ENCODE results near the gene GPRC5C.
"Not testable (repeated sequence)": the region's sequence is repeated elsewhere in the genome, so short reads cannot be mapped to it uniquely, and the experiment has no call there.

GPRC5C gene

DNA sequence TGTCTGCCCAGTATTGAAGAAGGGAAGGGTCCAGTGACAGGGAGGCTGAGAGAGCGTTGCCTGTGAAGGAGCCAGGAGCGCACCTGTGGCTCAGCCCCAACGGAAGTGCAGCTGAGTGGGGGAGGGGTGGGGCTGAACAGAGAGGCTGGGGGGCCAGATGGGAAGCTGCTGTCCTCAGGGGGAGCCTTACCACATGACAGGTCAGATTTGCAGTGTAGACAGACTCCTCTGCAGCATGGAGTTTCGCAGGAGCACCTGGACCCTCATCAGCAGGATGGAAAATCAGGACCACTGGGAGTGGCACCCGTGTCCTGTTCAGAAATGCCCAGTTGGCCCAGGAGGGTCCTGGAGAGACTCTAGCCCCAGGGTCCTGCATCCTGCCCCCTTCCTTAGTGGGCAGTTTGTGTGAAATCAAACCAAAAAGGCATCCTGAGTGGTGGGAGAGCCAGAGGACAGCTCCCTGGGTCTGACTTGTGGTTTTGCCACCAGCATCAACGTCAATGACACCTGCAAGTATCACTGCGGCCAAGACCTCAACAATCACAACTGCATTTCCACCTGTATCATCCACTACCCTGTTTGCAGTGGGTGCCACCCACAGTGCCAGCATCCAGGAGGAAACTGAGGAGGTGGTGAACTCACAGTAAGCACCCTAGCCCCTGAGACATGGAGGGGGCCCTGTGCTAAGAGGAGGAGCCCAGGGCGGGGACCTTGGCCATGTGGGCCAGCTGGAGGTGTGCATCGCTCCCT lies 42.3 kb downstream of the GPRC5C start:
- DNase-seq (ENCODE audit: low spot score): no peak

DNA sequence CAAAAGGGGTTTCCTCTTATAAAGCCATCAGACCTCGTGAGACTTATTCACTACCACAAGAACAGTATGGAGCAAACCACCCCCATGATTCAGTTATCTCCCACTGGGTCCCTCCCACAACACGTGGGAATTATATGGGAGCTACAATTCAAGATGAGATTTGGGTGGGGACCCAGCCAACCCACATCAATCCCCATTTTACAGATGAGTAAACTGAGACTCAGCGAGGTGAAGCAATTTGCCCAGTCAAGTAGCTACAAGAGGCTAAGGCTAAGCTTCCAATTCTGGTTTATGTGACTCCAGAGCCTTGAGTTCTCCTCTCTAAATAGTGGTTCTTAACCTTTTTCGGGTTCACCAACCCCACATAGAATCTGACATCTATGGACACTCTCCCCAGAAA lies 43.3 kb downstream of the GPRC5C start:
- DNase-seq (ENCODE audit: low spot score): no peak

DNA sequence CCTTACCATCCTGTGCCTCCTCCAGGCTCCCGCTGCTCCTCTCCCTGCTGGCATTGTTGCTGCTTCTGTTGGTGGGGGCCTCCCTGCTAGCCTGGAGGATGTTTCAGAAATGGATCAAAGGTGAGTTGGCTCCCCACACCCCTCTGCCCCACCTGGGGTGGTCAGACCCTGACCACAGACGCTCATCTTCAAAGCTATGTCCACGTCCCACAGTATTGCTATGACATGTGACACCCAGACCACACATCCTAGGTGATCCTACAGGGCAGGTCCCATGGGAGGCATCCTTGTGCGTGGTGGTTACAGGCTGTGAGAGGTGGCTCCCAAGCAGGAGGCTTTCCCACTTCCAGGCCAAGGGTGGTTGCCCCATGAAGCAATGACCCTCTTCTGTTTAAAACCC lies 45.5 kb downstream of the GPRC5C start:
- DNase-seq (ENCODE audit: low spot score): no peak

DNA sequence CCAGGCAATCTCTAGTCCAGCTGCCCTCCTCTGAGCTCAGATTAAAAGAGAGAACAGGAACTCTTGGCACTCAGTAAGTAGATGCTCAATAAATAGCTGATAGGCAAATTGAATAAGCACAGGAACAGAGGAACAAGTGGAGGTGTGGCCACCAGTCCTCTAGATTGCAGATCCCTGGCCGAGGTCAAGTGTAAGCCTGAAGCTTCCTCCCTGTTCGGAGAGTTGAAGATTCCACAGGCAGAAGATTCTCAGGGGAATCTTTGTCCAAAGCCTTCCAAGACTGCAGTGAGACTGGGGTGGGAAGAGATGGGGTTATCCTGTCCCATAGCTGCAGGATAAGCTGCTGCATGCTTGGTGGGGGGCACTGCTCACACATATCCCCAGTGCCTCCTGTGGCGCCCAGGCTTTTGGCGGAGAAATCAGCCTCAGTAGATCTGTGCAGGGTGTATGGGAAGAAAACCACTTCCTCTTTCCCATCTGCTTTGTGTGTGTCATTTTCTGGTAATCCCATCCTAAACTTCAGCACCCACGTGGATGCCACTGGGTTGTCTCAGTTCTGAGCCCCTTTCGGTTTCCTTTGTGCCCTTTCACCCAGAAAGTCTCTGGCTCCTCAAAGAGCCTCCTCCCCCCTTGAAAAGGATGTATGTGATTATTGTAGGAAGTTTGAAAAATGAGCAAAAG lies 46.7 kb downstream of the GPRC5C start:
- DNase-seq (ENCODE audit: low spot score): no peak

DNA sequence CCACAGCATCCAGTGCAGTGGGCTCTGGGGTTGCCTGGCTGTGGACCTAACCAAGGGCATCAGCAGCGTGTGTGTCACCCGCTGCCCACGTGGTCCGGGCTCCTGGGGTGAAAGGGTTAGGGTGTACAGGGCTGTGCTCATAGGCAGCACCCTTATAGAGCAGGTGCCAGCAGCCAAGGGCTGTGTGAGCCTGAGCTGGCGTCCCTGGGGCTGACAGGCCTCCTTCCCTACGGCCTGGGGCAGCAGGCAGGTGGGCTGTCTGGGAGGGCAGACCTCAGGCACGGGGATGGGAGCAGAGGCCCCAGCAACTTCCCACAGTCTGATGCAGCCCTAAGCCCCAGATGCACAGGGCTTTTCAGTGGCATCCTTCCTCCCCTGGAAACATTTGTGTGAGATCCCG lies 48.4 kb downstream of the GPRC5C start:
- no peak for DNase-seq (ENCODE audit: low spot score)

DNA sequence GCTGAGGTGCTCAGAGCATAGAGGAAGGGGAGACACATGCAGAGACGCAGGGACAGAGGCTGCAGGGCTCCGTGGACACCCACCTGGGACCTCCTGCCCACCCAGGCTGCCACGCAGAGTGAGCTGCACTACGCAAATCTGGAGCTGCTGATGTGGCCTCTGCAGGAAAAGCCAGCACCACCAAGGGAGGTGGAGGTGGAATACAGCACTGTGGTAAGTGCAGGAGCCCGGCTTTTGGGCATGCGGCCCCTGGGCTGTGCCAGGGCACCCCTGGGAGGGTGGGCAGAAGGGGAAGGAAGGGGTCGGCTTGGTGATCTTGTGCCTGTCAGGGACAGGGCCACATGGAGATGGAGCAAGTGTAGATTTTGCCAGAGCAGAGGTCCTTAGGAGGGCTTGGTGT lies 49.7 kb downstream of the GPRC5C start:
- no peak for DNase-seq (ENCODE audit: low spot score)

DNA sequence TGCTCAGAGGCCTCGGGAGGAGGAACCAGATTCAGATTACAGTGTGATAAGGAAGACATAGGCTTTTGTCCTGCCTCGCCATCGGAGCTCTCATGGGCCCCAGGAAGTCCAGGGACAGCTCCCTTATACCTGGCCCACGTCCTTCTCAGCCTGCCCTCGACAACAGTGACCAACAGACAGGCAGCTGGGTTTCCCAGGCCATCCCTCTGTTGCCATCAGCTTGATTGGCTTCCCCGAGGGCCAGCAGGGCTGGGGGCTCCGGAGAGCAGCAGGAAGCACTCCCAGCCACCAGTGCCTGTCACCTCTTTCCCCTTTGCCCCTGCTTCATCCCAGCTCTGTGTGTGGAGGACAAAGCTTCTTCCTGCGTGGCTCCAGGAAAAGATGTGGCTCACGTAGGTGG lies 52.2 kb downstream of the GPRC5C start:
- no peak for DNase-seq (ENCODE audit: low spot score)

DNA sequence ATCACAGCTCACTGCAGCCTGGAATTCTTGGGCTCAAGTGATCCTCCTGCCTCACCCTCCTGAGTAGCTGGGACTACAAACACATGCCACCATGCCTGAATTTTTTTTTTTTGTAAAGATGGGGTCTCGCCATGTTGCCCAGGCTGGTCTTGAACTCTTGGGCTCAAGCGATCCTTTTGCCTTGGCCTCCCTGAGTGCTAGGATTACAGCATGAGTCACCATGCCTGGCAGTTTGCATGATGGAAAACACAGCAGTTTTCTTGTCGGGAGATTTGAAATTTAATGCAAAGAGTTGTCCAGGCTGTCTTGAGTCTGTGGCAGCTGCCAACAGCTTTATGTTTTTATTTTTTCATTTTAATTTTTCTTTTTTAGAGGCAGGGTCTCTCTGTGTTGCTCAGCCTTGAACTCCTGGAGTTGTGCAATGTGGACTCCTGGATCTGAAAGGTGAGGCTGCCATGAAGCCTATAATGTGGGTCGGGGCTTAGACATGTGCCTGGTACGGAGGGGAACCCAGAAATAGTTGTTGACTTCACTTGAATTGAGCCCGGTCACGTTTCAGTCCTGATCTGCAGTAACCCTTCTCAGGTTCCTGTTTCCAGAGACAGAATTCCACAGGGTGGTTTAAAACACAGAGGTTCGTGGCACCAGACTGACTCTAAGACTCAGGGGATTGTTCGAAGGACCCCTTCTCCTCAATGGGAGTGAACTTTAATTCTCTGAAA lies 53.3 kb downstream of the GPRC5C start:
- DNase-seq (ENCODE audit: low spot score): no peak

DNA sequence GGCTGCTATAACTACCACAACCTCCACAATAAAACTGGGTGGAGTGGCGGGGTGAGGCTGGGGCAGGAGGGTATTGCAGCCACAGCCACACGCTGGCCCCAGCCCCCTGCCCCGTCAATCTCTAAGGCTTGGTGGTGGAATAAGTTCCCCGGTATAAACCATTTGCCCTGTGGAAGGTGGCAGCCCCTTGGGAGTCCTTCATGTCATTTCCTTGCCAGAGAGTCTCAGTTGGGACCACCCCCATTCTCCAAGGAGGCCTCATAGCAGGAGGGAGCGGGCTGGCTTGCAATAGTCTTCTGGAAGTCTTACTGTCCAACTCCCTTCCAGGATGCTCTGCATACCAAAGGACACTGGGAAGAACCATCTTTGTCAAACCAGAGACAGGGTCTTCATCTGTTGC lies 54.0 kb downstream of the GPRC5C start:
- no peak for DNase-seq (ENCODE audit: low spot score)

DNA sequence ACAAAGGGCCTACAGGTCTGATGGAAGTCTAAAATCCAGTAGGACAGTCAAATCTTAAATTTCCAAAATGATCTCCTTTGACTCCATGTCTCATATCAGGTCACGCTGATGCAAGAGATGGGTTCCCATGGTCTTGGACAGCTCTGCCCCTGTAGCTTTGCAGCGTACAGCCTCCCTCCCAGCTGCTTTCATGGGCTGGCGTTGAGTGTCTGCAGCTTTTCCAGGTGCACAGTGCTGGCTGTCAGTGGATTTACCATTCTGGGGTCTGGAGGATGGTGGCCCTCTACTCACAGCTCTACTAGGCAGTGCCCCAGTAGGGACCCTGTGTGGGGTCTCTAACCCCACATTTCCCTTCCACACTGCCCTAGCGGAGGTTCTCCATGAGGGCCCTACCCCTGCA lies 56.4 kb downstream of the GPRC5C start:
- not testable (repeated sequence) for DNase-seq (ENCODE audit: low spot score)

DNA sequence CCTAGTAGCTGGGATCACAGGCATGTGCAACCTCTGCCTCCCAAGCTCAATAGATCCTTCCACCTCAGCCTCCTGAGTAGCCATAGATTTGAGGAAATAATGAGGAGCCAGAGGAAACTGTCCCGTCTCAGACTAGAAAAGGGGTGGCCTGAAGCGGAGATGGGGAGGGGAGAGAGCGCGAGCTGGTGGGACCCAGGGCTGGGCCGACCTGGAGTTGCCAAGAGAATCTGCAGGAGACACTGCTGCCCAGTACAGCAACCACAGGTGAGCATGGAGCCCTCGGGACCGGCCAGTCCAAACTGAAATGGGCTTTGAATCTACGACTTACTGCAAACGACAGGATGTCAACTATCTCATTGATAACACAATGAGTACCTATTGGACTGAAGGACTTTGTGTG lies 58.8 kb downstream of the GPRC5C start:
- DNase-seq (ENCODE audit: low spot score): no peak

DNA sequence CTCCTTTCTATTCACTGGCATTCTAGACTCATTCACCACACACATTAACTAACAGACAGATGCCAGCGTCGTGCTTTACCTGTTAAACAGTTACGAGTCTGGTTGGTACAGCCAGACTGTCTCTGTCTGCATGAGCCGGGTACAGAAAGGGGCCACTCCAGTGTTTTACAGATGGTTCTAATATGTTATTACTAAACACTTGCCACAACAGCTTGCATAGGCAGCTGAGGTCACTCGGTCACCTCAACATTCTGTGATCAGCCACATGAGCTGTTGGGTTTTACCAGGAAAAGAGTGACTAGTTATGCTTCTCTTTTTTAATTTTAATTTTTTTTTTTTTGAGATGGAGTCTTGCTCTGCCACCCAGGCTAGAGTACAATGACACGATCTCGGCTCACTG lies 59.7 kb downstream of the GPRC5C start:
- no peak for DNase-seq (ENCODE audit: low spot score)

DNA sequence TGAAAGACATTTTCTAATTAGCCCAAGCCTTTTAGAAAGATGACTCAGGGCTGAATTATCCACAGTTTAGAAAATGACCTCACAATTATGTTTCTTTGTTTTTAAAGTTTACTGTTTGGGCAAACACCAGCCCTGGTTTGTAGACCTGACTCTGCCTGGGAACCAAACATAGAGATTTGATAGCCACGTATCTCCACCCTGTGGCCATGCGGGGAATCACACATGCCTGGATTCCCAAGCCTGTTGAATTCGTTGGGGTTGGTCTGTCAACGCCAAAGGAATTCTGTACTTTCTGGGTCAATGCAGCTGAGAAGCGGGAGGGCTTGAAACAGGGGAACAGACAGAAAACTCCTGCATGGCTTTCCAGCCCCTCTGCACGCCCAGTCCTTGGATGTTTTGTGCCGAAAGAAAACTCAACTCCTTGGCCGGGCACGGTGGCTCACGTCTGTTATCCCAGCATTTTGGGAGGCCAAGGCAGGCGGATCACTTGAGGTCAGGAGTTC lies 61.5 kb downstream of the GPRC5C start:
- peak; percentile 51 for DNase-seq (ENCODE audit: low spot score)

Measured in germinal center (tissue), 1 donor.